Measurements from ENCODE around the gene RPS27L. TPM values are rescaled to one million over a fixed set of nuclear protein-coding genes. Genes with fewer than 3 reads are reported as not detected.

Gene RPS27L
- total and polyA plus RNA-seq, 12 donors: 45.1 to 294 (median 197) TPM

DNA sequence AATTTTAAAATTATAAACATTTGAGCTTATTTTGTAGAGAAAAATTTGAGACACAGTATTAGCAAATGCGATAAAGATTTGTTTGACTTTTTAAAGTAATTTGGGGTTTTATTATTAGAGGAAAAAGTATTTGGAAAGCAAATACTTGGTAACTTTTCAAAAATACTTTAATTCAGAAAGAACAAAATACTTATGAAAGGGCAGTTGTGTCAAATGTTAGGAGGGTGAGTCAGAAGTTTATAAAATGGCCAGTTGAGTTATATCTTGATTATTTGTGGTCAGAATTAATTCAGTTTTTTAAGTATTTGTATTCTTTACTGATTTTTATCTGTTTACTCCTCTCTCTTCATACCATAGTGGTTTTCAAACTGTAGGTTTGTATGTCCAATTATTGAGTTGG is 23.5 kb downstream of the RPS27L start:
- peaks cover 16 to 25% of the 10 kb centered on the region in 2 donors for H3K4me1 ChIP-seq (replicated peaks in 1 of 2)
- WGBS, 4 donors: 49 to 72% (median 60%) methylated on average over 1 of the region's 1 CpG
- DNase-seq: no peak
- intact Hi-C loops (cut with DNase I): no loop called here
- H3K27ac ChIP-seq: peak overlapping the region; percentile 42 to 94 (median 65)
- H3K36me3 ChIP-seq (replicated peaks in 1 of 2): peaks cover 0 to 22% of the 10 kb centered on the region in 2 donors
- H3K4me3 ChIP-seq: no peak overlapping the region
- TF ChIP-seq CTCF (IDR thresholded peaks at IDR 0.05) (no peak), POLR2A (IDR thresholded peaks at IDR 0.05) (no peak)
- H3K27me3 ChIP-seq: no peaks in the 10 kb centered on the region
- no peaks in the 10 kb centered on the region for H3K9me3 ChIP-seq (replicated peaks in 1 of 3)

GRCh38 chr15:63126726-63127125 is 30.6 kb downstream of the RPS27L start:
- 87 to 89% (median 88%) methylated on average over 3 of the region's 3 CpGs for WGBS, 4 donors
- Histone ChIP-seq H3K36me3 (replicated peaks in 1 of 2) (peaks cover 0 to 27% of the 10 kb centered on the region in 2 donors), H3K9me3 (replicated peaks in 1 of 3) (no peaks in the 10 kb centered on the region), H3K27me3 (no peaks in the 10 kb centered on the region), H3K4me1 (replicated peaks in 1 of 2) (peaks cover 0 to 15% of the 10 kb centered on the region in 2 donors), H3K4me3 (no peak overlapping the region), H3K27ac (peak overlapping the region in 1 of 5 donors; percentile 15)
- no peak for DNase-seq
- intact Hi-C loops (cut with DNase I): no loop called here
- TF ChIP-seq CTCF (IDR thresholded peaks at IDR 0.05) (no peak), POLR2A (IDR thresholded peaks at IDR 0.05) (no peak)

- intact Hi-C loops (cut with DNase I): no loop called here
These were observed 32.8 kb downstream of the RPS27L start for GRCh38 chr15:63124506-63124905.

More at GRCh38 chr15:63124506-63124905, 32.8 kb downstream of the RPS27L start:
- Histone ChIP-seq H3K4me3 (no peak overlapping the region), H3K27ac (no peak overlapping the region), H3K27me3 (no peaks in the 10 kb centered on the region), H3K9me3 (replicated peaks in 1 of 3) (no peaks in the 10 kb centered on the region), H3K4me1 (replicated peaks in 1 of 2) (peaks cover 0 to 19% of the 10 kb centered on the region in 2 donors), H3K36me3 (replicated peaks in 1 of 2) (peaks cover 0 to 8% of the 10 kb centered on the region in 2 donors)
- no peak for DNase-seq
- TF ChIP-seq CTCF (IDR thresholded peaks at IDR 0.05) (no peak), POLR2A (IDR thresholded peaks at IDR 0.05) (no peak)
- WGBS, 4 donors: 95 to 98% (median 97%) methylated on average over 9 of the region's 9 CpGs

All from adrenal gland (tissue), 12 donors.